SK-N-SH (cell line): ENCODE measurements around the gene DENND1A. TPM values are rescaled to one million over a fixed set of nuclear protein-coding genes. Genes with fewer than 3 reads are reported as not detected.

ENCODE experiments used
- CTCF ChIA-PET: fragments of 300-600, 350-600 bp; formaldehyde crosslinking; extraction: SDS; loops from one replicate; lab custom pipeline; 2021; lab: Yijun Ruan, JAX
- POLR2A ChIA-PET: fragments of 350-600 bp; sonication (Branson Sonifier 250); formaldehyde crosslinking; extraction: SDS; loops from one replicate; lab custom pipeline; 2020; ENCODE audit warnings: antibody characterized with exemption, inconsistent platforms; lab: Yijun Ruan, JAX
- DNase-seq: peaks from one replicate; pipeline ENCODE4 v3.0.0; 2012
- H2AFZ ChIP-seq: fragments of 200-600 bp; sonication (generic); 2 replicates; pipeline ENCODE4 v1.8.1; 2016; ENCODE audit warnings: antibody characterized with exemption, mild to moderate bottlenecking, low read depth
- H3F3A ChIP-seq: fragments of 200-600 bp; sonication (generic); replicated peaks from 2 replicates; pipeline ENCODE3; 2016; ENCODE audit warnings: antibody characterized with exemption, mild to moderate bottlenecking; ENCODE audit not compliant: insufficient read depth
- H3K27ac ChIP-seq, 2 experiments: fragments of 200-500 bp in 1 of 2; fragments of 200-600 bp in 1 of 2; sonication (Bioruptor generic) in 1 of 2; sonication (generic), shearing (Covaris generic) in 1 of 2; 2 replicates each; pipeline versions ENCODE4 v1.5.1 to v1.6.1; 2014 to 2016; ENCODE audit warnings: low read depth in 2 of 2, inconsistent platforms in 1 of 2, low read length in 1 of 2, mild to moderate bottlenecking in 1 of 2, mixed read lengths in 1 of 2
- H3K27me3 ChIP-seq: fragments of 200-600 bp; sonication (generic), shearing (Covaris generic); 2 replicates; pipeline ENCODE4 v1.6.1; 2016; ENCODE audit warnings: mixed run types; ENCODE audit not compliant: insufficient read depth
- H3K36me3 ChIP-seq, 2 experiments: fragments of 200-500 bp in 1 of 2; fragments of 200-600 bp in 1 of 2; sonication (Bioruptor generic) in 1 of 2; sonication (generic) in 1 of 2; replicated peaks in 1 of 2; 2 replicates each; pipeline versions ENCODE3 to v1.5.1; 2014 to 2016; ENCODE audit warnings: low read length in 1 of 2, mild to moderate bottlenecking in 1 of 2; ENCODE audit not compliant: insufficient read depth in 2 of 2, control insufficient read depth in 1 of 2
- H3K4me1 ChIP-seq, 2 experiments: fragments of 200-500 bp in 1 of 2; fragments of 200-600 bp in 1 of 2; sonication (Bioruptor generic) in 1 of 2; sonication (generic), shearing (Covaris generic) in 1 of 2; 2 replicates each; pipeline versions ENCODE4 v1.5.1 to v1.6.1; 2014 to 2016; ENCODE audit warnings: low read depth in 1 of 2, low read length in 1 of 2, mixed run types in 1 of 2; ENCODE audit not compliant: insufficient read depth in 2 of 2, control insufficient read depth in 1 of 2
- H3K4me2 ChIP-seq: fragments of 200-600 bp; sonication (generic), shearing (Covaris generic); 2 replicates; pipeline ENCODE4 v1.6.1; 2017; ENCODE audit warnings: mixed run types
- H3K4me3 ChIP-seq, 2 experiments: fragments of 200-500 bp in 1 of 2; fragments of 200-600 bp in 1 of 2; sonication (Bioruptor generic) in 1 of 2; sonication (generic), shearing (Covaris generic) in 1 of 2; 2 replicates each; pipeline versions ENCODE4 v1.5.1 to v1.8.1; 2014 to 2016; ENCODE audit warnings: low read depth in 2 of 2, inconsistent platforms in 1 of 2, low read length in 1 of 2, mild to moderate bottlenecking in 1 of 2, mixed read lengths in 1 of 2, moderate library complexity in 1 of 2
- H3K79me2 ChIP-seq: fragments of 200-600 bp; sonication (generic); 2 replicates; pipeline ENCODE4 v1.8.1; 2017; ENCODE audit warnings: mild to moderate bottlenecking; ENCODE audit not compliant: insufficient read depth
- H3K9ac ChIP-seq: fragments of 200-600 bp; sonication (generic); 2 replicates; pipeline ENCODE4 v1.6.1; 2017; ENCODE audit warnings: mixed run types
- H3K9me2 ChIP-seq: fragments of 200-600 bp; sonication (generic); 2 replicates; pipeline ENCODE4 v1.6.1; 2017; ENCODE audit warnings: mixed run types
- H3K9me3 ChIP-seq: fragments of 200-600 bp; sonication (generic); 2 replicates; pipeline ENCODE4 v1.6.1; 2017; ENCODE audit warnings: mixed run types, mild to moderate bottlenecking, moderate library complexity
- H4K20me1 ChIP-seq: fragments of 200-600 bp; sonication (generic); 2 replicates; pipeline ENCODE4 v1.6.1; 2017; ENCODE audit warnings: mild to moderate bottlenecking, mixed run types; ENCODE audit not compliant: insufficient read depth
- EP300 ChIP-seq, 2 experiments: IDR thresholded peaks; 2 replicates each; pipeline versions ENCODE4 v1.4.0 to v1.6.1; 2012; ENCODE audit warnings: borderline replicate concordance in 1 of 2, low read depth in 1 of 2, low read length in 1 of 2
- EZH2phosphoT487 ChIP-seq: fragments of 200-600 bp; sonication (generic); IDR thresholded peaks from 2 replicates; pipeline ENCODE4 v1.6.1; 2017; ENCODE audit warnings: low read depth, mixed run types, mild to moderate bottlenecking, antibody characterized with exemption, moderate library complexity, borderline replicate concordance
- FOXJ3 ChIP-seq: sonication (generic); formaldehyde crosslinking; IDR thresholded peaks from 2 replicates; pipeline ENCODE4 v1.5.1; 2020; ENCODE audit warnings: mild to moderate bottlenecking, missing genetic modification reagents
- GABPA ChIP-seq: IDR thresholded peaks from 2 replicates; pipeline ENCODE4 v1.4.0; 2012; ENCODE audit warnings: low read depth, mild to moderate bottlenecking
- MXI1 ChIP-seq: IDR thresholded peaks from 2 replicates; pipeline ENCODE4 v1.6.1; 2012; ENCODE audit warnings: mild to moderate bottlenecking, low read depth, low read length, improper control_type of control experiment
- NRF1 ChIP-seq: IDR thresholded peaks from 2 replicates; pipeline ENCODE4 v1.6.1; 2012; ENCODE audit warnings: low read depth, mild to moderate bottlenecking, low read length
- RAD21 ChIP-seq: IDR thresholded peaks from 2 replicates; pipeline ENCODE4 v1.6.1; 2012; ENCODE audit warnings: mild to moderate bottlenecking, low read length
- SMC3 ChIP-seq: IDR thresholded peaks from 2 replicates; pipeline ENCODE4 v1.6.1; 2012; ENCODE audit warnings: low read depth, low read length, improper control_type of control experiment
- WGBS: methylation state at CpG from one replicate; pipeline ENCODE4 v1.1.6; 2017; ENCODE audit warnings: low lambda C conversion rate; 5-methylcytosine and 5-hydroxymethylcytosine counted together
- polyA plus RNA-seq, 3 experiments: library from polyadenylated mRNA; depleted of rRNA; stranded (reverse); fragments of >200 nt; gene quantifications; 2 replicates each; pipeline ENCODE4 v1.2.3, GENCODE V29; 2012
- TF ChIP-seq, protein P1 (sequence below): IDR thresholded peaks from 2 replicates; pipeline ENCODE4 v1.4.0; 2012; ENCODE audit warnings: low read depth
- TF ChIP-seq, protein P2 (sequence below): IDR thresholded peaks from 2 replicates; pipeline ENCODE4 v1.4.0; 2012; ENCODE audit warnings: low read depth, borderline replicate concordance

The DENND1A gene
- polyA plus RNA-seq, 1 of the 3 experiments (the other 2 are of a cell fraction): 25.4 TPM

DNA sequence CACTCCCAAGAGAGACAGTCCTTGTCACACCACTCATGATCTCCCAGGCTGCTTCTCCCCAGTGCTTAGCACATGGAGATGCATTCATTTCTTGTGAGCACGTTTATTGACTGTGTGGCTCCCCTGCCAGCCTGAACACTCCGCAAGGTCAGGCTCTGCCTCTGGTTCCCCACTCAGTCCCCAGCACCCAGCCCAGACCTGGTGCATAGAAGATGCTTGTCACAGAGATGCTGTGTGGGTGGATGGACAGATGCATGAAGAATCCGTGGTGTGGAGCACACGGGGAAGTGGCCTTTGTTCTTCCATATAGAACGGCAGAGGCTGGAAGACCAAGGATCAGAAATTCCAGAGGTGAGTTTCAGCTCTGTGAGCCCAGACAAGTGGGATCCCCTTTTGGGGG is 587.7 kb downstream of the DENND1A start:
- H3K27ac ChIP-seq: no peak overlapping the region
- H3K4me3 ChIP-seq: no peak overlapping the region
- no peaks in the 10 kb centered on the region for H3K9me2 ChIP-seq
- H4K20me1 ChIP-seq: no peaks in the 10 kb centered on the region
- TF ChIP-seq MXI1: no peak
- TF ChIP-seq, protein P1, sequence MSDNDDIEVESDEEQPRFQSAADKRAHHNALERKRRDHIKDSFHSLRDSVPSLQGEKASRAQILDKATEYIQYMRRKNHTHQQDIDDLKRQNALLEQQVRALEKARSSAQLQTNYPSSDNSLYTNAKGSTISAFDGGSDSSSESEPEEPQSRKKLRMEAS: no peak
- TF ChIP-seq, protein P2, sequence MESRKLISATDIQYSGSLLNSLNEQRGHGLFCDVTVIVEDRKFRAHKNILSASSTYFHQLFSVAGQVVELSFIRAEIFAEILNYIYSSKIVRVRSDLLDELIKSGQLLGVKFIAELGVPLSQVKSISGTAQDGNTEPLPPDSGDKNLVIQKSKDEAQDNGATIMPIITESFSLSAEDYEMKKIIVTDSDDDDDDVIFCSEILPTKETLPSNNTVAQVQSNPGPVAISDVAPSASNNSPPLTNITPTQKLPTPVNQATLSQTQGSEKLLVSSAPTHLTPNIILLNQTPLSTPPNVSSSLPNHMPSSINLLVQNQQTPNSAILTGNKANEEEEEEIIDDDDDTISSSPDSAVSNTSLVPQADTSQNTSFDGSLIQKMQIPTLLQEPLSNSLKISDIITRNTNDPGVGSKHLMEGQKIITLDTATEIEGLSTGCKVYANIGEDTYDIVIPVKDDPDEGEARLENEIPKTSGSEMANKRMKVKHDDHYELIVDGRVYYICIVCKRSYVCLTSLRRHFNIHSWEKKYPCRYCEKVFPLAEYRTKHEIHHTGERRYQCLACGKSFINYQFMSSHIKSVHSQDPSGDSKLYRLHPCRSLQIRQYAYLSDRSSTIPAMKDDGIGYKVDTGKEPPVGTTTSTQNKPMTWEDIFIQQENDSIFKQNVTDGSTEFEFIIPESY: no peak
- TF ChIP-seq GABPA: no peak
- TF ChIP-seq EZH2phosphoT487: no peak
- no peak for TF ChIP-seq NRF1
- no peak for TF ChIP-seq SMC3
- H3K36me3 ChIP-seq: no peaks in the 10 kb centered on the region
- WGBS: 92% methylated on average over 3 of the region's 5 CpGs
- H3K9me3 ChIP-seq: no peaks in the 10 kb centered on the region
- H2AFZ ChIP-seq: no peak overlapping the region
- no peaks in the 10 kb centered on the region; a peak in 1 of 4 replicates for H3K4me1 ChIP-seq
- H3K4me2 ChIP-seq: no peak overlapping the region
- ChIA-PET POLR2A (no interaction called here), CTCF (interaction anchor here (2.0 to 7.0 kb wide), 2 partner anchors 7 to 12 kb away, joined by 8 to 38 read pairs; no protein-coding TSS in a partner anchor)
- no peak for DNase-seq
- no peaks in the 10 kb centered on the region for H3K27me3 ChIP-seq
- H3F3A ChIP-seq: no peaks in the 10 kb centered on the region
- H3K79me2 ChIP-seq: no peaks in the 10 kb centered on the region
- no peak overlapping the region for H3K9ac ChIP-seq

DNA sequence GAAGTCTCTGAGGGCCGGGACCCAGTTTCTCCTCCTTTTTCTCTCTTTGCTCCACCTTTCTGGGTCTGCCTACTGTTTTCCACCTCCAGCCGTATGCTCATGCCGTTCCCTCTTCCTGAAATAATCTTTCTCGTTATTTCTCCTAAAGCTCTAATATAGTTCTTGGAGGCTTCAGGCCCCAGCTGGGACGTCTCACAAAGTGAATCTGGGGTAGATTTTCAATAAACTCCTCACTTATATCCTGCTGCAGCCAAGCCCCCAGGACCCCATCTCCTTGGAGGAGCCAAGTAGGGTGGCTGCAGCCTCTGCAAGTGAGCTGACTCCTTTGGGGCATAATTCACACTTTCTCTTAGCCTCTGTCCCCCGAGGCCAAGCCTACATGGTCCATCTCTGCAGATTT is 588.1 kb downstream of the DENND1A start:
- no peak overlapping the region for H3K4me2 ChIP-seq
- no peaks in the 10 kb centered on the region for H4K20me1 ChIP-seq
- H3K27ac ChIP-seq: no peak overlapping the region
- H3K36me3 ChIP-seq: no peaks in the 10 kb centered on the region
- no peaks in the 10 kb centered on the region for H3F3A ChIP-seq
- 83% methylated on average over 6 of the region's 6 CpGs for WGBS
- no peak for DNase-seq
- H3K79me2 ChIP-seq: no peaks in the 10 kb centered on the region
- H3K4me3 ChIP-seq: no peak overlapping the region
- no peak for TF ChIP-seq FOXJ3
- TF ChIP-seq RAD21: no peak
- no peak for TF ChIP-seq EP300 (IDR thresholded peaks at IDR 0.05; ENCODE audit: borderline replicate concordance in 1 of 2, low read depth in 1 of 2, low read length in 1 of 2)
- POLR2A ChIA-PET: no interaction called here
- CTCF ChIA-PET: interaction anchor here (2.0 to 7.0 kb wide), 2 partner anchors 8 to 12 kb away, joined by 8 to 38 read pairs; no protein-coding TSS in a partner anchor
- no peak overlapping the region for H2AFZ ChIP-seq
- no peaks in the 10 kb centered on the region for H3K27me3 ChIP-seq
- H3K4me1 ChIP-seq: no peaks in the 10 kb centered on the region; a peak in 1 of 4 replicates
- no peaks in the 10 kb centered on the region for H3K9me3 ChIP-seq
- H3K9me2 ChIP-seq: no peaks in the 10 kb centered on the region
- no peak overlapping the region for H3K9ac ChIP-seq
